ENCODE data around the gene DDX49. TPM values are rescaled to one million over a fixed set of nuclear protein-coding genes. Genes with fewer than 3 reads are reported as not detected.

Gene DDX49, protein sequence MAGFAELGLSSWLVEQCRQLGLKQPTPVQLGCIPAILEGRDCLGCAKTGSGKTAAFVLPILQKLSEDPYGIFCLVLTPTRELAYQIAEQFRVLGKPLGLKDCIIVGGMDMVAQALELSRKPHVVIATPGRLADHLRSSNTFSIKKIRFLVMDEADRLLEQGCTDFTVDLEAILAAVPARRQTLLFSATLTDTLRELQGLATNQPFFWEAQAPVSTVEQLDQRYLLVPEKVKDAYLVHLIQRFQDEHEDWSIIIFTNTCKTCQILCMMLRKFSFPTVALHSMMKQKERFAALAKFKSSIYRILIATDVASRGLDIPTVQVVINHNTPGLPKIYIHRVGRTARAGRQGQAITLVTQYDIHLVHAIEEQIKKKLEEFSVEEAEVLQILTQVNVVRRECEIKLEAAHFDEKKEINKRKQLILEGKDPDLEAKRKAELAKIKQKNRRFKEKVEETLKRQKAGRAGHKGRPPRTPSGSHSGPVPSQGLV
- 64.3 and 66.5 TPM in 2 replicates for total RNA-seq

DNA sequence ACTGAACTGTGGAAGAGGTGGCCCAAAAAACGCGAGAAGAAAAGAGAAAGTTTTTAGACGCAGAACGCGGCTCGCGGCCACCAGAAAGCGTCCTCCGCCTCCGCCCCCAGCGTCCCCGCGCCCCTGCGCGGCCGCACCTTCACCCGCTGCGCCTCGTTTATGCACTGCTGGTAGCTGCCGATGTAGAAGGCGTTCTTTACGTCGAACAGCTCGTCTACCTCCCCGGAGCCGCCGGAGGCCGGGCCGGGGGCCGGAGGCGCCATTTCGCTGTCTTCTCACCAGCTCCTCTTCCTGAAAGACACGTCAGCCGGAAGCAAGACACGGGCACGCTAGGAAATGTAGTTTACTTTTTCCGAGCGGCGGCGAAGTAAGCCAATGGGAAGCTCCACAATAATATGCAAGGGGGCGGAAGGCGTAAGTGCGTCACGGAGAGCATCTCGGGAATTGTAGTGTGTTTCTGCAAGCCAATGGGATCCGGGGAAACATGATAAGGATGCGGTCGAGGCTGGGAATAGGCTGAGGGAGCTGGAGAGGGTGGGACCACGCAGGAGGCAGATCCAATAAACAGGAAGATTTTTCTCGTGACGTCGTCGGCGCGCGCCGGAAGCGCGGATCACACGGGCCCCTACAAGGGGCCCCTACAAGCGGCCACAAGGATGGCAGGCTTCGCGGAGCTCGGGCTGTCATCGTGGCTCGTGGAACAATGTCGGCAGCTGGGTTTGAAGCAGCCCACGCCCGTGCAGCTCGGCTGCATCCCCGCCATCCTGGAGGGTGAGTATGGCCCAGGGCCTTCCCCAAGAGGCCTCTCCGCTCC lies at the start of gene DDX49, which contains the start of gene COPE:
TSS of gene DDX49 (plus strand) at position 630 of the 814 bp plus-strand sequence. CDS start at position 657, 27 bp downstream.
TSS of gene COPE (minus strand) at position 302 of the 814 bp plus-strand sequence. CDS start at position 263, 39 bp downstream.
- intact Hi-C loops (cut with micrococcal nuclease) = loop anchor here (1.0 to 5.0 kb wide), 14 partner anchors 13 to 401 kb away; partner anchors contain the start of genes ARMC6, BORCS8, CRTC1 and ELL

DNA sequence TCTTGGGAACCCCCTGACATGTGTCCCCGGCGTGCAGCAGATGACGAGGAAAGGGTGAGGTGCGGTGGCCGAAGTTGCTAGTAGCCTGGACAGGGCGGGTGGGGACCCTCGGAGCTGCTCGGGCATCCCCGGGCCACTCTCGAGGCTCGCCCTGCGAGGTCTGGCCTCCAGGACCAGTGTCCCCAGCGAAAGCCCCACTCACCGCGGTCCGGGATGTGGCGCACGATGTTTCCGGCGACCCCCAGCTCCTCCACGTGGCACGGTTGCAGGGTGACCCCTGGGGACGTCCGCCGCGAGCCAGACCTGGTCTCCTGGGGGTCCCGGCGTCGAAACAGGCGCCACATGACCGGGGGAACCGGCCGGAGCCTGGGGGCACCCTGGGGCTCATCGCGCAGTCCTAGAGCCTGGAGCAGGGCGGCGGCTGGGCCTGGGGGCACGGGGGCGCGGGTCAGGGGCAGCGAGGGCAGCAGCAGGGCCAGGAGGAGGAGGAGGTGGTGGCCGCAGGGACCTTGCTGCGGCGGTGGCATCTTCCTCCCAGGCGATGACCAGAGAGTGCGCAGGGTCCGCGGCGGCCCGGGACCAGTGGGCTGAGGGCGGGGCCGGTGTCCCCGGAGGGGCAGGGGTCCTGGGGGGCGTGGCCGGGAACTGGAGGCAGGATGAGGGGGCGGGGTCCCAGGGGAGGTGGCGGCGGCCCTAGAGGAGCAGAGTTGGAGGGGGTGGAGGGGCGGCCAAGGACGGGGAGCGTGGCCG lies 49.6 kb upstream of the DDX49 start:
- intact Hi-C loops (cut with micrococcal nuclease) = no loop called here

GRCh38 chr19:18870531-18871172 lies 48.9 kb upstream of the DDX49 start:
- intact Hi-C loops (cut with micrococcal nuclease) = no loop called here

DNA sequence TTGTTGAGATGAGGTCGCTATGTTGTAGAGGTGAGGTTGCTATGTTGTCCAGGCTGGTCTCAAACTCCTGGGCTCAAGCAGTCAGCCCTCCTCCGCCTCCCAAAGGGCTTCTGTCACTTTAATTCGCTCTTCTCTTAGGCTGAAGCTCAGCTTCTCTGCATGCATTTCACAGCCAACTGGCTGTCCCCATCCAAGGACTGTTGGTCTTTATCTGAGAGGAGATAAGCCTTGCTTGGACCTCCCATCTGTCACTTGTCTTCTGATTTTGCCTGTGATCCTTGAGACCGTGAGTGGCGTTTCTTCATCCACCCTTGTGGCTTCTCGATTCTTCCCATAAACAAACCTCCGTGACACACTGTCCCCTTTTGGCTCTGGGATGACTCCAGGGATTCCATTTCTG lies 48.0 kb upstream of the DDX49 start:
- intact Hi-C loops (cut with micrococcal nuclease) = no loop called here

DNA sequence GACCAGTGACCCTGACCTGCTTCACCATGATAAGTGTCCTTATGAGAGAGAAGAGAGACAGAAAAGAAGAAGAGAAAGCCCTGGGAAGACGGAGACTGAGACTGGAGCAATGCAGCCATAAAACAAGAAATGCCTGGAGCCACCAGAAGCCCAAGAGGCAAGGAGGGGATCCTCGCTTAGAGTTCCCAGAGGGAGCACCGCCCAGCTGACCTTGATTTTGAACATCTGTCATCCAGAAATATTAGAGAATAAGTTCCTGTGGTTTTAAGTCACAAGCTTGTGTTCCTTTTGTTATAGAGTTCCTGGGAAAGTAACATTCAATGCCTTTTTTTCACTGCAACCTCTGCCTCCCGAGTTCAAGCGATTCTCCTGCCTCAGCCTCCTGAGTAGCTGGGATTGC lies 43.8 kb upstream of the DDX49 start:
- intact Hi-C loops (cut with micrococcal nuclease) = no loop called here

DNA sequence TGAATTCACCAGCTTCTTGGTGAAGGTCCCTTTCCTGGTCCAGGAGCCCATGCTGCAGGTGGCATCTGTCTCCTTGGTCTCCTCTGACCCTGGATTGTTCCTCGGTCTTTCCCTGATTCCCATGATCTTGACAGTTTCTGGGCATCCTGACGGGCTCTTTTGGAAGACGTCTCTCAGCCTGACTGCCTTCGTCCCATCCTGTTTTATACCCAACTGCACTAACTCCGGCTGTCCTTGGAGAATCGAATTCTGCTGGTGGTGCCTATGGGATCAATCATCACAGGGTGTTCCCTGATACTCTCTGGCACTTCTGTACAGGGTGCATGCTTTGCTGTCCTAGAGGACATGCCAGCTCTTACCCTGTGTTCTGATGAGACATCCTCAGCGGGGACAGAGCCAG lies 42.6 kb upstream of the DDX49 start:
- intact Hi-C loops (cut with micrococcal nuclease) = no loop called here

GRCh38 chr19:18878058-18878797 lies 41.3 kb upstream of the DDX49 start:
- intact Hi-C loops (cut with micrococcal nuclease) = no loop called here

DNA sequence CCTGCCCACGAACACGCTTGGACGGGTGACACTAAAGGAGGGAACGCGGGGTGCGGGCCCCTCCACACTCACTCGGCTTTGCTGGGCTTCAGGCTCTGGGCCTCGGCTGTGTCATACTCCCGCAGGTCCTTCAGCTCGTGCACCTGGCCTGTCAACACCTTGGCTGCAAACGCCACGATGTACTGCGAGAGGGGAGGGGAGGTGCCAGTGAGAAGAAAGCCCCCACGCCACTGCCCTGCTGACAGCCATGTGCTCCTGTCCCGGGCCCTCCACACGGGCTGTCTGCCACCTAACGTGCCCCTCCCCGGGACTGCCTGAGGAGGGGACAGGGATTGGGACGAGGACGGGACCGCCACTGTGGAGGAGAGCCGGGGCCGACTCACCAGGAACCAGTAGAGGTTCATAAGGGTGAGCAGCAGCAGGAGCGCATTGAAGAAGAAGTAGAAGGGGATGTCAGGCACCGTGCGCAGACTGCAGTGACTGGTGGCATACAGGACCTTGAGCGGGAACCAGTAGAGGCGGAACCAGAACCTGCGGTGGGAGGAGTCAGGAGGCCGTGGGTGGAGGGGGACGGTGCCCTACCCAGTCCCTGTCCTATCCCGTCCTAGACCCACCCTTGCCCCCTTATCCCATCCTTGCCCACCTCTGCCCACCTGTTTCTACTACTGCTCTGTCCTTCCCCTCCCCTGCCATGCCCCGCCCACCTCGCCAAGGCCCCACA lies 40.5 kb upstream of the DDX49 start:
- intact Hi-C loops (cut with micrococcal nuclease) = loop anchor here (1.0 kb wide), 1 partner anchor 53 kb away; no protein-coding TSS in a partner anchor

- intact Hi-C loops (cut with micrococcal nuclease) = loop anchor here (1.0 kb wide), 2 partner anchors 53 to 243 kb away; no protein-coding TSS in a partner anchor
These were observed 39.7 kb upstream of the DDX49 start for GRCh38 chr19:18879579-18880373.

DNA sequence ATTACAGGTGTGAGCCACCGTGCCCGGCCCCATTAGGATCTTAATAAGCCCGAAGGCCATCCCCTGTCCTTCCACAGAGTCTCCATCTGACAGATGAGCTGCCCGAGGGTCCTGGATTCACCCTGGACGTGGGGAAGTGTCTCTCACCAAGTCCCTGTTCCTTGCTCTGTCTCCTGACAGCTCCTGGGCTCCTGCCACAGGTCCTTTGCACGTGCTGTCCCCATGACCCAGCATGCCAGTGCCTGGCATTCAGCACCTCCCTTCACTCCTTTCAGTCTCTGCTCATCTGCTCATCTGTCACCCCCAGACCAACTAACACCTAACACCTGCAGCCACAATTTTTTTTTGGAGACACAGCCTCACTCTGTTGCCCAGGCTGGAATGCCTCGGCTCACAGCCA lies 38.0 kb upstream of the DDX49 start:
- intact Hi-C loops (cut with micrococcal nuclease) = no loop called here

DNA sequence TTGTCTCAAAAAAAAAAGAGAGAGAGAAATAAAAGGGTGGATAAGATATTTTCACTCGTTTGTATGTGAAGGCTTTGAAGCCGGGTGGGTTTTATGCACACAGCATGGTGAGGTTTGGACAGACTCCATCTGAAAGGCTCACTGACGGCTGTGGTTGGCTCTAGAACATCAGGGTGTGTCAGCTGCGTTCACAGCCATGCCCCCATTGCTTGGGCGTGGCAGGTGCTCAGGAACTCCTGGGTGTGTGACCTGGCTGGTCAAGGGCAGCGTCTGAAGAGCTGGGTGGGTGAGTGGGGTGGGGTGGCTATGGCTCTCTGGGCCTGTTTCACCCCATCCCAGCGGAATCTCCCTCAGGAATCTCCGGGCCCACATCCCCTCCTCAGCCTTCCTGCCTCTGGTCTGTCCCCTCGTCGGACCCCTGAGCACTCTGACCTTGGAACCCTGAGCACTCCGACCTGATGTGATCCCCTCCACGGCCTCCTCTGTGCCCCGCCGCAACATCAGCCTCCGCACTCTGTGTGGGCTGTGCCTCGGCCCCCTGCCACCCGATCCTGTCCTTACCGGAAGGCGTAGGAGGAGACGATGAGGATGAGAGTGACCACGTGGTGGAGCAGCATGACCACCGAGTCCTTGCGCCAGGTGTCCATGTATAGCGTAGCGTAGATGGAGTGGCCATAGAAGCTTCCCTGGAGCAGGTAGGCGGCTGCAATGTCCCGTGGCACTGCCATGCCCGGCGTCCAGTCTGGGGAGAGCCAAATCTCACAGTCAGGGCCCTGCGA lies 35.8 kb upstream of the DDX49 start:
- intact Hi-C loops (cut with micrococcal nuclease) = no loop called here

- intact Hi-C loops (cut with micrococcal nuclease) = no loop called here
These were observed 32.5 kb upstream of the DDX49 start for GRCh38 chr19:18886972-18887371.

GRCh38 chr19:18889949-18890745 lies 29.4 kb upstream of the DDX49 start:
- intact Hi-C loops (cut with micrococcal nuclease) = no loop called here

GRCh38 chr19:18893587-18894253 lies 25.8 kb upstream of the DDX49 start:
- intact Hi-C loops (cut with micrococcal nuclease) = no loop called here

- intact Hi-C loops (cut with micrococcal nuclease) = no loop called here
These were observed 25.1 kb upstream of the DDX49 start for GRCh38 chr19:18894254-18895037.
